LNCaP clone FGC (cell line): ENCODE measurements around the gene PIMREG.

ENCODE experiments used
- DNase-seq: peaks from one replicate; pipeline ENCODE4 v3.0.0-alpha.2; 2011; ENCODE audit warnings: low read depth
- H3K4me3 ChIP-seq: 2 replicates; pipeline ENCODE4 v1.5.1; 2011; ENCODE audit warnings: mild to moderate bottlenecking, low read depth, low read length, control low read depth
- TF ChIP-seq, protein P1 (sequence below): IDR thresholded peaks from 2 replicates; pipeline ENCODE4 v1.5.1; 2012; ENCODE audit warnings: mild to moderate bottlenecking; ENCODE audit not compliant: control insufficient read depth, insufficient read depth; ENCODE audit errors: extremely low read depth

PIMREG gene

DNA sequence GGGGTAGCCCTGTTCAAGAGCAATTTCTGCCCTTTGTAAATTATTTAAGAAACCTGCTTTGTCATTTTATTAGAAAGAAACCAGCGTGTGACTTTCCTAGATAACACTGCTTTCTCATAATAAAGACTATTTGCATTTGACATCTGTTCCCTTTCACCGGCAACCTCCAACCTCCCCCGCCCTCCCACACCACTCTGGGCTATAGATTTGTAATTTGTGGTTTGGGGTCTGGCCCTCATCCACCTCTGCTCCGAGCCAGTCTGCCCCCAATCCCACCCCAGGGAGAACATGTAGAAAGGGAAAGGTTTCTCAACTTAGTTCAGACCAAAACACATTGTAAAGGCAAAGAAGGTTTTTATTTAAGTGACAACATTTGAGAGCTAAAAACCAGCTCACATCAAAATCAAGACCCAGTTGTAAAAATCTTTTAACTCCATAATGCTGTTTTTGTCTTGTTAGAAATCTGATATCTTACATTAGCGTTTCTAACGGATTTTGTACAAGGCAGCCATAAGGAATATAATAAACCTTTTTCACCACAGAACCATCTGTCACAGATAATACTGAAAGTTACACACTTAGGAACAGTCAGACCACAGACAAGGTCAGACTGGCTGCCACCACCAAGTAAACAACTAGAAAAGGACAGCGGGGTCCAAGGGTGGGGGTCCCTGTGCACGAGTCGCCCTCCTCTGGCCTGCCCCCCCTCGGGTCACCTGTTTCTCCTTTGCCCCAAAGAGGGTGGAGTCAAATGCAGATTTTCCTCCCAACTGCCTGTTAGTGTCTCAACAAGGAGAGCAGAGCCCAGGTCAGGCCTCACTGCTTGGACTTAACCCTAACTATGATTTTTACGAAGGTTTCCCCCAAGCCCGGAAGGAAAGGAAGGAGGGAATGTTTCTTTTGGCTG lies 6.9 kb downstream of the PIMREG start:
- TF ChIP-seq, protein P1, sequence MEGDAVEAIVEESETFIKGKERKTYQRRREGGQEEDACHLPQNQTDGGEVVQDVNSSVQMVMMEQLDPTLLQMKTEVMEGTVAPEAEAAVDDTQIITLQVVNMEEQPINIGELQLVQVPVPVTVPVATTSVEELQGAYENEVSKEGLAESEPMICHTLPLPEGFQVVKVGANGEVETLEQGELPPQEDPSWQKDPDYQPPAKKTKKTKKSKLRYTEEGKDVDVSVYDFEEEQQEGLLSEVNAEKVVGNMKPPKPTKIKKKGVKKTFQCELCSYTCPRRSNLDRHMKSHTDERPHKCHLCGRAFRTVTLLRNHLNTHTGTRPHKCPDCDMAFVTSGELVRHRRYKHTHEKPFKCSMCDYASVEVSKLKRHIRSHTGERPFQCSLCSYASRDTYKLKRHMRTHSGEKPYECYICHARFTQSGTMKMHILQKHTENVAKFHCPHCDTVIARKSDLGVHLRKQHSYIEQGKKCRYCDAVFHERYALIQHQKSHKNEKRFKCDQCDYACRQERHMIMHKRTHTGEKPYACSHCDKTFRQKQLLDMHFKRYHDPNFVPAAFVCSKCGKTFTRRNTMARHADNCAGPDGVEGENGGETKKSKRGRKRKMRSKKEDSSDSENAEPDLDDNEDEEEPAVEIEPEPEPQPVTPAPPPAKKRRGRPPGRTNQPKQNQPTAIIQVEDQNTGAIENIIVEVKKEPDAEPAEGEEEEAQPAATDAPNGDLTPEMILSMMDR, result no peak
- DNase-seq, result no peak
- H3K4me3 ChIP-seq, result no peak overlapping the region

DNA sequence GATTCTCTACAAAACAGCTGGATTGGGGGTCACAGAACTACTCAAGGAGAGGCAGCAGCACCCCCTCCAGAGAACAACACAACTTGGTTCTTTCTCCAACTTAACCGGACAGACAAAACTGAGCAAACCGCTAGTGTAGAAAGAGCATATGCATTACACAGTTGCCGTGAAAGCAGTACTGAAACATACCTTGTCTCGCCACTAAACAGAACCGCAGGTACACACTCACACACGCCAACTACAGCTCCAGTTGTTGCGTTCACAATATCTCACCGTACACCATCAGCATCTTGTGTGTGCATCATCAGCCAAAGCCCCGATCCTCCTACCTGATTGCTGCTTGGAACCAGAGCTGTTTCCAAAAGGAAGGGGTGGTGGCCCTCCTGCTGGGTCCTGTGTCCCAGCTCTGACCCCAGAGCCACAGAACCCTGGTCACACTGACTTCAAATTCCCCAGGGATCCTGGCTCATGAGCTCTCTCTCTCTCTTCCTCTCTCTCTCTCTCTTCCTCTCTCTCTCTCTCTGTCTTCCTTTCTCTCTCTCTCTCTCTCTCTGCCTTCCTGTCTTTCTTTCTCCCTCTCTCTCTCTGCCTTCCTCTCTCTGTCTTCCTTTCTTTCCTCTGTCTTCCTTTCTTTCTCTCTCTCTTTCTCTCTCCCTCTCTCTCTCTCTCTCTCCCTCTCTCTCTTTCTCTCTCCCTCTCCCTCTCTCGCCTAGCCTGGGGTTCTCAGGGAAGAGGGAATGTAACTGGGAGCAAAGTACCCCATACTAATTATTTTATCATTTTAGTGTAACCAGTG lies 8.4 kb downstream of the PIMREG start:
- H3K4me3 ChIP-seq, result no peak overlapping the region
- no peak for DNase-seq
- TF ChIP-seq, protein P1, result no peak

DNA sequence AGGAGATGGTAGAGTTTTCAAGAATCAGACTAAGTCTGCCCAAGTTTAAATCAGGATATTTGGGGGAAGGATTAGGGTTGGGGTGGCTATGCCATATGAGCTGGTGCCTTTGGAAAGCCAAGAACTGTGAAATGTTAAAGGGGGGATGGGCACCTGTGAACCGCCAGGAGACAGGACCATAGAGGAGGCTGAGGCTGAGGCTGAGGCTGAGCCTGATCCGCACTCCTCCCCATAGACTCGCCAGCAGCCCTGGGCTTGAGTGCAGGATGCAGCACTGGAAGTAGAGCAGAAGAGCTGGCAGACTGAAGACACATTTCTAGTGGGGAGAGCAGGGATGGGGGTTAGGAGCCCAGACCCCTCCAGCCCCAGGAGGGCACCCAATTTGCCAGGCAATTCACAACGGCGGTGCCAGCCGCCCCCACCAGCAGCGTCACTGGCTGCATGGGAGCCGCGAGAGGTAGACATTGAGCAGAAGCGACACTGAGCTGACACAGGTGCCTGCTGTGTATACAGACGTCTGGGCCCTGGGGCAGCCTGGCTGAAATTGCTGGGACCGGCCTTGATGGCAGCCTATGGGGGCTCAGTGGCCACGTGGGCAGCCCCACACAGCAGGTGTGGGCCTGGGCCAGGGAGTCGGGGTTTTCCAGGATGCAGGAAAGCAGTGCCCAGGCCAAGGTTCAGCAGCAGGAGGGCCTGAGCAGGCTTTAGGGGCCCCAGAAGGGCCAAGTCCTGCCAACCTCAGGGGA lies 9.2 kb downstream of the PIMREG start:
- no peak overlapping the region for H3K4me3 ChIP-seq
- TF ChIP-seq, protein P1, result no peak
- DNase-seq, result no peak

DNA sequence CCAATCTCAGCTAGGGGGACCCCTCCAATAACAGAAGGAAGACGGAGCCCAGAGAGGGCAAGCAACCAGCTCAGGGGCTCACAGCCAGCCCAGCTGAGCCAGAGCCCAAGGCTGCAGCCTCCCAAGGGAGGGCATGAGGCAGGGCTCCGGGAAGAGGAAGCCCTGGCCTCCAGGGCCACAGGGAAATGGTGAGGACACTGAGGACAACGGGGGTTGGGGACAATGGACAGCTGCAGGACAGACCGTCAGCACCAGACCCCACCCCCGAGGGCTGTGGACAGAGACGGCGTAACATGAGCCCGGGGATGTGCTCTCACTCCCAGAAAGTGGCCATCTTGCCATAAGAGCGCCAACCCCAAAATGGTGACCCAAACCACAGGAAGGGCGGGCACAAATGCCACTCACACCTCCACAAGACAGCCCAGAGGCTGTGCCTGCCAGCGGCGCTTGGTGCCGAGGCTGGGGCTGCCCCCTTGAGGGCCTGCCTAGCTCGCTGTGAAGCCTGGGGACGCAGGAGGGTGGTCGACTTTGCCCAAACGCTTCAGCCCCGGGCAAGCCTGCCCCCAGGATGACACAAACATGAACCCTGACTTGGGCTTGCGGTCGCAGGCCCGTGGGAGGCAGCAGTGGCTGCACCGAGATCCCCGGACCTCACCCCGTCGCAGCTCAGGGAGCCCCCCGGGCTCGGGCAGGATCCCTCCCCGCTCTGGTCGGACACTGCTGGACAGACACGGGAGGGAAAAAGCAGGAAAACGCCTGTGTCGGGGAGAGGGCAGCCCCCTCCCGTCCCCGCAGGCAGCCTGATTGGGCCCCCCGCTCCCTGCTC lies 10.5 kb downstream of the PIMREG start:
- TF ChIP-seq, protein P1, result no peak
- no peak for DNase-seq
- peak overlapping the region; percentile 28; the same call in 1 of the 2 replicates for H3K4me3 ChIP-seq

DNA sequence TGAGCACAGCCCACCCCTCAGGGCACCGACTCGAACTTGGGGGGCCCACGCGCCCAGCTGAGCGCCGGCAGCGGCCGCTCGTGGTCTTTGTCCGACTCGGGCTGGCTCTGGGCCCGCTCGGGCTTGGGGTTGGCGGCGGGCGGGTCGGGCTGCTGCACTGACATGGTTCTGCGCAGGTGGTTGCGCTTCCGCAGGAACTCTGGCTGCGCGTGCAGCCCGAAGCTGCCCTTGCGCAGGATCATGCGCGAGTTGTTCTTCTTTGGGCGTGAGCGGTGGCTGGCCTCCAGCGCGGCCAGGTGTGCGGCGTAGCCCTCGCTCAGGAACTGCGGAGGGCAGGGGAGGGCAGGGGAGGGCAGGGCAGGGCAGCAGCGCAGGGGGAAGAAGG lies 11.1 kb downstream of the PIMREG start:
- DNase-seq, result peak; percentile 38
- TF ChIP-seq, protein P1, result no peak
- peak overlapping the region; percentile 28; the same call in 1 of the 2 replicates for H3K4me3 ChIP-seq

DNA sequence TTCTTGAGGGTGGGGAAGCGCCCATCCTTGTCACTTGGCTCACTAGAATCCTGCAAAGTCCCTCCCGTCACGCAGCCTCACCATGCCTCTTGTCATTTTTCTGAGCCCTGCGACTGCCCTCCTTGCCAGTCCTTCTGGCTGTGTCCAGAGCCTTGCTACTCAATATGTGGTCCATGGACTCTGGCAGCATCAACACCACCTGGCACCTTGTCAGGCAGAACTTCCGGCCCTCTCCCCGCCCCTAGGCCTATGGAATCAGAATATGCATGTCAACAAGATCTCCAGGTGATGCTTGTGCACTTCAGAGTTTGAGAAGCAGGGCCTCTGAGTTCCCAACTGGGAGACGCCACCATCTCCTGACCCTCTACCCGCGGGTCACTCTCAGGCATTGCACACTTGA lies 12.1 kb downstream of the PIMREG start:
- TF ChIP-seq, protein P1, result no peak
- H3K4me3 ChIP-seq, result no peak overlapping the region
- no peak for DNase-seq
